Muscle of back (tissue), 11 donors: ENCODE data around the gene ZNF746. TPM values are rescaled to one million over a fixed set of nuclear protein-coding genes. Genes with fewer than 3 reads are reported as not detected.

Experiments
- DNase-seq, 3 donors: peaks; one replicate each; pipeline versions ENCODE4 v3.0.0 to v3.0.0-alpha.2; 2013
- polyA plus RNA-seq, 10 donors: library from polyadenylated mRNA; unstranded; fragments of 120-200 nt; gene quantifications; one replicate each; pipeline ENCODE4 v1.2.1, GENCODE V29; 2013; ENCODE audit not compliant: insufficient read length in 10 of 10

The ZNF746 gene
- polyA plus RNA-seq, 10 donors = 7.1 to 10.6 (median 8.8) TPM

DNA sequence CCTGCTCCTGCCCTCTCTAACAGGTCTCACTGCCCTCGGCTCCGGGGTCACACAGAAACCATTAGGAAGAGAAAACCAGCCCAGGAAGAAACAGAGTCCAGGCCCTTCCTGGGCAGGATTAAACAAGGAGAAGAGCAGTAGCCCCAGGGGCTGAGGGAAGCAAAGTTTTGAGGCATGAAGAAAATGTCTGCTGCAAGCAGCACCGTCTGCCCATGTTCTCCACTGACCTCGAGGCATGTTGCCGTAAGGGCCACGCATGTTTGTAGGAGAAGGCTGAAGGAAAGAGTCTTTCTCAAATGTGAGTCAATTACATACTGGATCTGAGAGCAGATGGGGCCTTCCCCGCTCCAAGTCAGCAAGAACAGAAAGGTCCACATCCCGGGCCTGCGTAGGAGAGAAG, 4.2 kb downstream of the ZNF746 start:
- no peak for DNase-seq

- no peak for DNase-seq
Measured at GRCh38 chr7:149490083-149490760, 7.4 kb downstream of the ZNF746 start.

DNA sequence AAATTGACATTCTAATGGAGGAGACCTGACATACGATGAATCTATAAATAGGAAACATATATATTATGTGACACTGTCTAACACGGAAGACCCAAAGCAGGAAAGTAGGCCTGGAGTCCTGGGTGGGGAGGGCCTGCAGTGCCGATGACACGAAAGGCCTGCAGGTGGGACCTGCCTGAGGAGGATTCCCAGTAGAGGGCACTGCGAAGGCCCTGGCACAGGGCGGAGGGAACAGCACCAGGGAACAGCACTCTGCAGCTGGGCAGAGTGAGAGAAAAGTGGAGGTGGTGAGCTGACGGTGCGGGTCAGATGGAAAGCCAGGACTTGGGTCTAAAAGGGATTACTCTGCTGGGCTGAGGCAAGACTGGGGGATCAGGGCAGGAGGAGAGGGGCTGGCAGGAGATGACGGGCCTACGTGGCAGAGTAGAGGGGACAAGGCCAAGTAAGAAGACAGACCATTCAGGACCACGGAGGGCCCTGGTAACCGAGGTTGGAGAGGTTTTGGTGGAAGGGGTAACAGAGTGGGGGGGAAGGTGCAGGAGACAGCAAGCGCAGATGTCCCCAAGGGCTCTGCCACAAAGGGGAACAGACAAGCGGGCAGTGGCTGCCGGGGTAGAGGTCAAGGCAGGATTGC, 8.1 kb downstream of the ZNF746 start:
- DNase-seq = no peak

- no peak for DNase-seq
Measured at GRCh38 chr7:149479568-149479967, 18.0 kb downstream of the ZNF746 start.

- no peak for DNase-seq
Measured at GRCh38 chr7:149478754-149479153, 18.9 kb downstream of the ZNF746 start.

GRCh38 chr7:149477494-149478443, 19.8 kb downstream of the ZNF746 start:
- no peak for DNase-seq

DNA sequence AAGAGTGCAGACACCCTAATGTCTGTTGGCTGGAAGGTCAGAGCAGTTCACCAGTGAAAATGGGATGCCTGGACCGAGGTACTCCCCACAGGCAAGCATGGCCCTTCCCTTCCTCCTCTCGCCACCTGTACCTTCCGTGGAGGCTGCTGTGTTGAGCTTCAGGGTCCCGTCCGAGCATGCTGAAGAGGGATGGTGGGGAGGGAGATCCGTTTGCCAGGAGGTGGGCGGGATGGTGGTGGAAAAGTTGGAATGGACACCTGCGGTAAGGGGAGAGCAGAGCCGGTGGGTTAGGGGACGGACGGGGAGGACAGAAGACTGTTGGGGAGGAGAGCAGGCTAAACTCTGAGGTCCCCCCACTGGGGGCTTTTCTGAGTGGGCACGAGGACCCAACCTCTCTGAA, 20.8 kb downstream of the ZNF746 start:
- no peak for DNase-seq

DNA sequence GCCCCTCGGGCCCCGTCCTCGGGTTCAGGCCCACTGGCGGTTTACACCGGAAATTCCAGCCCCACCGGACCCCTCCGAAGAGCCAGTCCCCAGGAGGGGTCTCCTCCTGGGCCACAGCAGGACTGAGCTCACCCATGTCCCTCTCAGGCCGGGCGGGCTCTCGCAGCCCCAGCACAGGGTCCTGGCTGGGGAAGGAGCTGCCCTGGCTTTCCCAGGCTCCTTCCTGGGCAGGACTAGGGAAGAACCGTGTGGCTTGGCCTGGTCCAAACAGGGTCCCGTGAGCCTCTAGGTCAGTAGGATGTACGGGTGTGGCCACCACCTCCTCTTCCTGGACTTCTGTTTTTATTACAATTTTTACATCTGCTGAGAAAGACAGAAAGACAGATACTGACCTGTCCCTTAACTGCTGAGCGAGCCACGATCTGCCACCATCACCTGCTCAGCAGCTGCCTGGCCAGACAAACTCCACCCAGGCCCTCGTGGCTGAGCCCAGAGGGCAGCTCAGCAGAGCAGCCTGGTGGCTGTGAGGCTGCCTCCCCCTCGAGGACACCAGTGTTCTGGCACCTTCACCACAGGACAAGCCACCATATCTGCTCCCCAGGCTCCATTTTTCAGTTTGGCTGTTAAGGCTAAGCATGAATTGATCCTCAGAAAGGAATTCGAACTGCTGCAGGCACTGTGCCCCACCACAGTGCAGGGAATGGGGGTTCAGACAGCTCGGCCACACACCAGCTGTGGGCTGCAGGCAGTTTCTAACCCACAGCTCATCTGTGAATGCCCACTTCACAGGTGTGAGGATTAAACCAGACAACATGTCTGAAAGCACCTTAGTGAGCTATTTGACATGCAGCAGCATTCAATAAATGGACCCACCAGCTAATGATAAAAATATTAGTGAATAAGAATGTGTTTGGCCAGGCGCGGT, 22.2 kb downstream of the ZNF746 start:
- DNase-seq = no peak

DNA sequence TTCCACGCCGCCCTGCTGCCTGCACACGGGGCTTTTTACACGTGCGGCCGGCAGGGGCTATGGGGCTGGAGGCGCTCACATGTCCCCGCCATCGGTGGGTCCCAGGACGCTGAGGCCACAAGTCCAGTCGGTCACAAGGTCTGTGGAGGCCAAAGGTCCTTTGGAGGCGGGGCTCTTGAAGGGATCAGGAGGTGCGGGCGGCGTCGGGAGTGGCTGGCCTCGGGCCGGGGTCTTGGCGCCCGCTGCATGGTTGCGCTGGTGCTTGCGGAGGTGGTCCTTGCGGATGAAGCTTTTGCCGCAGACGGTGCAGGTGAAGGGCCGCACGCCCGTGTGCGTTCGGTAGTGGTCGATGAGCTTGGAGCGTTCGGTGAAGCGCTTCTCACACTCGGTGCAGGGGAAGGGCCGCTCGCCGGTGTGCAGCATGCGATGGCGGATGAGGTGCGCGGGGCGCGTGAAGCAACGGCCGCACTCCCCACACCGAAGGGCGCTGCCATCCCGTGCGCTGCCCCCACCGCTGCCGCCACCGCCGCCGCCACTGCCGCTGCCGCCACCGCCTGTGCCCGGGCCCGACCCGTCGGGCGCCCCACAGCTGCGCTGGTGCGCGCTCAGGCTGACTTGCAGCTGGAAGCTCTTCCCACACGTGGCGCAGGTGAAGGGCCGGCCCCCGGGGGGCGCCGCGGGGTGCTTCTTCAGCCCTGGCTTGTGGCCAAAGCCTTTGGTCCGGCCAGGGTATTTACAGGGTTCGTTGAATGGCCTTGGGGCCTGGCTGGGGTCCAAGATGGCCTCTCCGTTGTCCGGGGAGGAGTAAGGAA, 23.1 kb downstream of the ZNF746 start:
- DNase-seq = no peak

- DNase-seq = no peak
Measured at GRCh38 chr7:149473251-149473650, 24.4 kb downstream of the ZNF746 start.

GRCh38 chr7:149471289-149471953, 26.2 kb downstream of the ZNF746 start:
- no peak for DNase-seq

GRCh38 chr7:149469806-149470205, 27.8 kb downstream of the ZNF746 start:
- DNase-seq = no peak

DNA sequence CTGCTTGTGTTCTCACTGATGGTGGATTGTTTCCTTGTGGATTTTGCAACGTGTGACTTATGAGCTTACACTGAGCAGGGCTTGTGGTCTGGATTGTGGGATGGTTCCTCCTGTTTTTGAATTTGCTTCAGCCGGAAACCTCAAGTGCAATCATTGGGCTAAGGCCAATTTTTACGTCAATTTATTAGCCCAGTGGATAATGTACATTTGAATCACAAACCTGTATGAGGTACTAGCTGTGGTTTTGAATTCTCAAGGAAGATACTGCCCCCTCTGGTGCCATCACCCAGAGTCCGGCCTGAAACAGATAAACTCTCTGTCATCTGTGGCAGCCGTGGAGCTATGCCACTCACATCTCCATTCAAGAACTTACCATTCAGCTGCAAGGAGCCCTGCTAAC, 29.4 kb downstream of the ZNF746 start:
- DNase-seq = no peak

- DNase-seq = no peak
Measured at GRCh38 chr7:149467321-149467859, 30.2 kb downstream of the ZNF746 start.

DNA sequence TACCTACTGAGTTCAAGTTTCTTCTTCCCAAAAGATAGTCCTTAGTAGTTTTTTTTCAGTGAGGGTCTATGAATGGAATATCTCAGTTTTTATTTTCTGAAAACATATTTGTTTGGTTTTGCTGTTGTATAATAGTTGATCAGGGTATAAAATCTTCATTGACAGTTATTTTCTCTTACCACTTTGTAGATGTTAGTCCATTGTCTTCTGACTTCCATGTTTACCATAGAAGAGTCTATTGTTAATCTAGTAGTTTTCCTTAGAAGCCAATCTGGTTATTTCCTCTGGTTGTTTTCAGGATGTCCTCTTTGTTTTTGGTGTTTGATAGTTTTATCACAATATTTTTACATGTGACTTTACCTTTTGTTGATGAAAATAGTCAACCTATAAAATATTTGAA, 31.2 kb downstream of the ZNF746 start:
- DNase-seq = no peak

DNA sequence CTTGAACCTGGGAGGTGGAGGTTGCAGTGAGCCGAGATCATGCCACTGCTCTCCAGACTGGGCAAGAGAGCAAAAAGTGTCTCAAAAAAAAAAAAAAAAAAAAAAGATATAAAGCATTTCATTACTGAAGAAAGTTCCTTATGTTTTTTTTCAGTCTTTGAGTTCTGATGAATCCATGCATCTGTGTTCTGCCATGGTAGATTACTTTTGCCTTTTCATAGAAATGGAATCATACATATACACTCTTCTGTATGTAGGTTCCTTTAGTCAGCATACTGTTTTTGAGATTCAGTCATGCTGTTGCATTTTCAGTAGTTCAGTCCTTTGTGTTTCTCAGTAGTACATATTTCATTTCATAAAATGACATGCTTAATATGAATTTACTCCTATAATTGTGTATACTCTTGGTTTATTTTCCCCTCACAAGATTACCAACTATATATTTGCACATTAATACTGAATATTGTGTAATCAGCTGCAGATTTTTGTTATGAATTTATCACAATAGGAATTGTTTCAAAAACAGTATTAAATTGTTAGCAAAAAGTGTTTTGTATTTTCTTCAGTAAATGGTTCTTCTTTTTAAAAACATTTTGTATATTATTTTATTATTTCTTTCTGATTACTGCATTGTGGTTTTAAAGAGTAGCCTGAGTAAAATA, 34.0 kb downstream of the ZNF746 start:
- DNase-seq = no peak

DNA sequence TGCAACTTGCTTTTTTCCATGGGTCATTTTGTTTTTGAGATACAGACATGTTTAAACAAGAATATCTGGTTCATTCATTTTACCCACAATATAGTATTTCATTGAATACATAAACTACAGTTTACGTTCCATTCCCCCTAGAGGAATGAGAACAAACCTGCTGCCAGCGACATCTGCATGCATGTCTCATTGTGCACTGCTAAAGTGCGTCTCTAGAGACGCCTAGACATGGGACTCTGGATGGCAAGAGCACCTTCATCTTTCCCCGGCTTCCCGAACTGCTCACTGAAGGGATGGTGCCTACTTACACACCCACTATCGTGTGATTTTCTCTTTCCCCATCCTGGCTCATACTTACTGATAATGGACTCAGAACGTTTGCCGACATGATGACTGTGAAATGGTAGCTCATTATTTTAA, 35.5 kb downstream of the ZNF746 start:
- no peak for DNase-seq

DNA sequence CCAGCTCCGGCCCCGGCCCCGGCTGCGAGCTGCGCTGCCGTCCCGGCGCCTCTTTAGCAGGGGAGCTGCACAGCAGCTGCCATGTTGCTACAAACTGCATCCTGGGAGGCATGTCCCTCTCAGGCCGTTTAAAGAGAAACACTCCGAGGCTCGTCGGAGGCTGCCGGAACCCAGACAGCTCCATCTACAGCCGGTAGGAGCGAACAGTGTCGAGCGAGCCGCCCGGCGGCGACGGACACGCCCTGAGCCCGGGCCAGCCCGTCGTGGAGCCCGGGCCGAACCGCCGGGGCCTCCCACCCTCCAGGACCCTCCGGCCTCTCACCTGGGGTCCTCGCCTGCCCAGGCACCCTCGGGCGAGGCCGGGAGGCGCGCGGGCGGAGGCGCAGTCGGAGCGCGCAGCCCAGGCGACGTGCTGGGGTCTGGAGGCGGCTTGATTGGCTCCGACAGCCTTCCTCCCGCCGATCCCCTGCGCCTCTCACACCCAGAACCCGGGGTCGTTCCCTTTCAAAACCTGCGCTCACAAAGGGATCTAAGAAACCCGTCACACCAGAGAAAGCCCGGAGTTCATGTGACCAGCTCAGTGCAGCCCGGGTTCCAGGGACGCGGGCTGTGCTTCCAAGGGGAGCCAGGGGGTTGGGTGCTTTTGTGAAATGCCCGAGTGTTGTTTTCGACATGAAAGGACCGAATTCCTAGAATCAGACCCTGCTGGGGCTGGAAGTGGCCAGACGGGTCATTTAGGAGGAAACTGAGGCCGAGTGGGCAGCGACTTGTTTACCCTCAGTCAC, 36.9 kb downstream of the ZNF746 start, which contains the start of gene ZNF777:
Gene ZNF777, minus strand, starts transcription at position 570 of the 785 bp plus-strand sequence. CDS start 5,040 bp downstream, outside the sequence.
- peak; percentile 86 to 95 (median 86) for DNase-seq
